DMS114 treated with DMSO at 0.1 percent for 48 hours (cell line): Measurements from ENCODE around the gene TAF6.
"Not testable (repeated sequence)": the region's sequence is repeated elsewhere in the genome, so short reads cannot be mapped to it uniquely, and the experiment has no call there.

ENCODE experiments used
- DNase-seq: peaks from one replicate; lab custom pipeline; 2025; ENCODE audit not compliant: unreplicated experiment; lab: John Stamatoyannopoulos, UW

TAF6 gene

GRCh38 chr7:100152937-100153666, 33.9 kb upstream of the TAF6 start:
- DNase-seq: no peak

- no peak for DNase-seq
Measured at GRCh38 chr7:100152404-100152803, 33.2 kb upstream of the TAF6 start.

GRCh38 chr7:100148559-100149328, 29.6 kb upstream of the TAF6 start, which contains the start of gene LAMTOR4:
TSS of gene LAMTOR4 (plus strand) at chr7:100148918. CDS start at chr7:100148973, 55 bp downstream.
- peak; percentile 97 for DNase-seq

- no peak for DNase-seq
Measured at GRCh38 chr7:100148225-100148558, 29.0 kb upstream of the TAF6 start.

GRCh38 chr7:100147278-100147677, 28.1 kb upstream of the TAF6 start:
- no peak for DNase-seq

- DNase-seq: not testable (repeated sequence)
Measured at GRCh38 chr7:100146350-100146749, 27.2 kb upstream of the TAF6 start.

- DNase-seq: no peak
Measured at GRCh38 chr7:100142461-100142860, 23.3 kb upstream of the TAF6 start.

- no peak for DNase-seq
Measured at GRCh38 chr7:100141555-100141949, 22.4 kb upstream of the TAF6 start.

- no peak for DNase-seq
Measured at GRCh38 chr7:100137851-100138760, 18.9 kb upstream of the TAF6 start.

- DNase-seq: peak; percentile 48
Measured at GRCh38 chr7:100132697-100133151, 13.6 kb upstream of the TAF6 start.

- DNase-seq: no peak
Measured at GRCh38 chr7:100132126-100132525, 13.0 kb upstream of the TAF6 start.

GRCh38 chr7:100130608-100131453, 11.7 kb upstream of the TAF6 start:
- DNase-seq: peak; percentile 33

GRCh38 chr7:100130220-100130607, 11.1 kb upstream of the TAF6 start:
- DNase-seq: not testable (repeated sequence)

GRCh38 chr7:100128637-100128963, 9.4 kb upstream of the TAF6 start:
- no peak for DNase-seq

- no peak for DNase-seq
Measured at GRCh38 chr7:100127866-100128636, 8.9 kb upstream of the TAF6 start.

- DNase-seq: peak; percentile 83
Measured at GRCh38 chr7:100126931-100127865, 8.0 kb upstream of the TAF6 start, which contains the start of gene MBLAC1. TSS of gene MBLAC1 (plus strand) at chr7:100126967. CDS start at chr7:100127396, 429 bp downstream.

- DNase-seq: no peak
Measured at GRCh38 chr7:100126239-100126930, 7.2 kb upstream of the TAF6 start.
